C4-2B (cell line): Measurements from ENCODE around the gene LIN28A.

ENCODE experiments used
- CTCF ChIP-seq: fragments of 450-650 bp; conservative IDR thresholded peaks from 2 replicates; pipeline ENCODE4 v1.5.1; 2017; ENCODE audit warnings: mild to moderate bottlenecking
- ZFX ChIP-seq: fragments of 450-650 bp; IDR thresholded peaks from 2 replicates; pipeline ENCODE4 v1.6.1; 2017

GRCh38 chr1:26470878-26471497, 60.4 kb downstream of the LIN28A start:
- TF ChIP-seq ZFX (no peak), CTCF (no peak)
